Keratinocyte (primary cell): ENCODE measurements around the gene MED27.

ENCODE experiments used
- EZH2 ChIP-seq: IDR thresholded peaks from one replicate; pipeline ENCODE4 v1.6.1; 2012; ENCODE audit warnings: inconsistent platforms, mild to moderate bottlenecking, low read length, moderate library complexity
- TF ChIP-seq, protein P1 (sequence below), 3 experiments: IDR thresholded peaks in 1 of 3; conservative IDR thresholded peaks in 1 of 3; optimal IDR thresholded peaks in 1 of 3; 2 replicates in 2 of 3; 3 replicates in 1 of 3; pipeline versions ENCODE3 to v1.5.1; 2011; ENCODE audit warnings: low read length in 3 of 3, mild to moderate bottlenecking in 3 of 3, moderate library complexity in 2 of 3, control low read depth in 1 of 3, inconsistent platforms in 1 of 3; ENCODE audit not compliant: insufficient read depth in 2 of 3; ENCODE audit errors: extremely low read depth in 1 of 3

- TF ChIP-seq, protein P1, sequence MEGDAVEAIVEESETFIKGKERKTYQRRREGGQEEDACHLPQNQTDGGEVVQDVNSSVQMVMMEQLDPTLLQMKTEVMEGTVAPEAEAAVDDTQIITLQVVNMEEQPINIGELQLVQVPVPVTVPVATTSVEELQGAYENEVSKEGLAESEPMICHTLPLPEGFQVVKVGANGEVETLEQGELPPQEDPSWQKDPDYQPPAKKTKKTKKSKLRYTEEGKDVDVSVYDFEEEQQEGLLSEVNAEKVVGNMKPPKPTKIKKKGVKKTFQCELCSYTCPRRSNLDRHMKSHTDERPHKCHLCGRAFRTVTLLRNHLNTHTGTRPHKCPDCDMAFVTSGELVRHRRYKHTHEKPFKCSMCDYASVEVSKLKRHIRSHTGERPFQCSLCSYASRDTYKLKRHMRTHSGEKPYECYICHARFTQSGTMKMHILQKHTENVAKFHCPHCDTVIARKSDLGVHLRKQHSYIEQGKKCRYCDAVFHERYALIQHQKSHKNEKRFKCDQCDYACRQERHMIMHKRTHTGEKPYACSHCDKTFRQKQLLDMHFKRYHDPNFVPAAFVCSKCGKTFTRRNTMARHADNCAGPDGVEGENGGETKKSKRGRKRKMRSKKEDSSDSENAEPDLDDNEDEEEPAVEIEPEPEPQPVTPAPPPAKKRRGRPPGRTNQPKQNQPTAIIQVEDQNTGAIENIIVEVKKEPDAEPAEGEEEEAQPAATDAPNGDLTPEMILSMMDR (optimal IDR thresholded peaks at IDR 0.05 in 1 of 3, IDR thresholded peaks at IDR 0.05 in 1 of 3, conservative IDR thresholded peaks at IDR 0.05 in 1 of 3; ENCODE audit: extremely low read depth in 1 of 3, insufficient read depth in 2 of 3, low read length in 3 of 3), result no peak
- no peak for TF ChIP-seq EZH2
These were observed 174.5 kb downstream of the MED27 start for GRCh38 chr9:131905144-131905543.
